HG03342 (cell line): ENCODE results near the gene KLHL14.
"Not testable (repeated sequence)": the region's sequence is repeated elsewhere in the genome, so short reads cannot be mapped to it uniquely, and the experiment has no call there.

ENCODE experiments used
- ATAC-seq: cut with Tn5 transposase; IDR thresholded peaks from one replicate; pipeline ENCODE4 v1.9.1; 2021; ENCODE audit warnings: mild to moderate bottlenecking, moderate library complexity; ENCODE audit not compliant: unreplicated experiment

KLHL14 gene

DNA sequence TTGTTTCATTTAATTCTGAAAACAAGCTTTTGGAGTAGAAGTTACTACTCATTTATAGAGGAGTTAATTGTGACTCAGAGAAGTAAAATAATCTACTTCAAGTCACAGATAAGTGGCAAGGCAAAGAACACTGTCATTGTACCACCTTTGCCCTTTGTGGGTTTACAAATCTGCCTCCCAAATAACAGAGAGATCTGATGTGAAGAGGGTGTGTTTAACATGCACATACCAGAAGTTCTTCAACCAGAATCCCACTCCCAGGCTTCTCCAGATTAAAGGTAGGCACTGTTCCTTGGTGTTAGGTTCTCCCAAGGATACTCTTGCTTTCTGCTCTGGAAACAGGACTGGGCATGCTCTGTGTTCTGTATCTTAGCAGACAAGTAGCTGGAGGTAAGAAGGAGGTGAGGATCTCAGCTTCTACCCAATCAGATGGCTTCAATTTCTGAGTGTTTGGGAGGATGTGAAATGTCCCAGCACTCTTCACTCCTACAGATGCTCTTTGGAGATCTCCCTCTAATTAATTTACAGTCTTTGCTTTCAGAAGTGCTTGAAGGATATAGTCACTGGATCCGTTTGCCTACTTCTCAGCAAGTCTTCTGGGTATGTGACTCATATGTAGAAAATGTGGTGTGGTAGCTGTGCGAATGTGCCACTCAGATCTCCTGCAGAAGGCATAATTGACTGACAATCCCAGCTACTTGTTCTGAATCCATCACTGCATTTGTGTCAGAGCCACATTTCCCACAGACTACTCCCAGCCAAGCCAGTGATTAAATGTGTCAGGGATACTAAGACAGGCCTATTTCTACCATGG lies 111.1 kb downstream of the KLHL14 start:
- ATAC-seq, result no peak

DNA sequence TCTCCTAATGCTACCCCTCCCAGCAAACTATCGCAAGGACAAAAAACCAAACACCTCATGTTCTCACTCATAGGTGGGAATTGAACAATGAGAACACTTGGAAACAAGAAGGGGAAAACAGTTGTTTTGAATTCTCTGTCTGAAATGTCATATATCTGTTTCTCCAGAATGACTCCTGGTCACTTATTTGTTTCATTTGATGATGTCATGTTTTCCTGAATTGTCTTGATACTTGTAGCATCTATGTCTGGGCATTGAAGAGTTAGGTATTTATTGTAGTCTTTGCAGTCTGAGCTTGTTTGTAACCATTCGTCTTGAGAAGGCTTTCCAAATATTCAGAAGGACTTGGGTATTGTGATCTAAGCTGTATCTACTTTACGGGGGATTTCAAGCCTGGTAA lies 118.3 kb downstream of the KLHL14 start:
- ATAC-seq, result not testable (repeated sequence)

DNA sequence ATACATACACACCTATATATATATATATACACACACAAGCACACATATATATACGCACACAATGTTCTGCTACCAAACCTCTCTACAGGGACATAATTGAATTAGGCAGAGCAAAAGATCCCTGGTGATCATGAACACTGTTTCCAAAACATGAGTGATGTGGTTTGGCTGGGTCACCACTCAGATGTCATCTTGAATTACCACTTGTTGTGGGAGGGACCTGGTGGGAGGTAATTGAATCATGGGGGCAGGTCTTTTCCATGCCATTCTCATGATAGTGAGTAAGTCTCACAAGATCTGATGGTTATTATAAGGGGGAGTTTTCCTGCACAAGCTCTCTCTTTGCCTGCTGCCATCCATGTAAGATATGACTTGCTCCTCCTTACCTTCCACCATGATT lies 135.2 kb downstream of the KLHL14 start:
- not testable (repeated sequence) for ATAC-seq

GRCh38 chr18:32637226-32637625 lies 135.6 kb downstream of the KLHL14 start:
- ATAC-seq, result no peak

DNA sequence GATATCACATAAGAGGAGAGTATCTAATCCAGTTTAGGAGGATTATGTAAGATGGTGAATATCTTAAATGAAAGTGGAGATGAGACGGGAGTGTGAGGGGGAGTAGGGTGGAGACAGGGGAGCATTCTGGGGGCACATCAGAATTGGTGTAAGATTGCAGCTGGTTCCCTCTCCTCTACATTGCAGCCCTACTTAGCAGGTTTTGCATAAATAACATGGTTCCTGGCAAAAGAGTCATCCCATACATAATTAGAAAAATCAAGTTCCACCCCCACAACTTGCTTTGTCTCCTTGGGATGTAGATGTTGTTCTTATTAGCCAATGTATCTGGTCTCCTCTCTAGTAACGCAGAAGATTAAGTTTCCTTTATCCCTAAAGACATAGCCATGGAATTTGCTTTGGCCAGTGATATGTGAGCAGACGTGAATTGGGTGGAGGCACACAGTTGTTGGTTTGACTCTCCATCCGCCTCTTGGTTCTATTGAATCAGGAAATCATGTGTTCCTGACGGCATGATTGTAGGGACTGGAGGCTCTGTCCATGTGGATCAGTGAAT lies 137.9 kb downstream of the KLHL14 start:
- ATAC-seq, result no peak

- ATAC-seq, result no peak
Measured at GRCh38 chr18:32629981-32630700, 142.7 kb downstream of the KLHL14 start.

- no peak for ATAC-seq
Measured at GRCh38 chr18:32629292-32629691, 143.5 kb downstream of the KLHL14 start.

DNA sequence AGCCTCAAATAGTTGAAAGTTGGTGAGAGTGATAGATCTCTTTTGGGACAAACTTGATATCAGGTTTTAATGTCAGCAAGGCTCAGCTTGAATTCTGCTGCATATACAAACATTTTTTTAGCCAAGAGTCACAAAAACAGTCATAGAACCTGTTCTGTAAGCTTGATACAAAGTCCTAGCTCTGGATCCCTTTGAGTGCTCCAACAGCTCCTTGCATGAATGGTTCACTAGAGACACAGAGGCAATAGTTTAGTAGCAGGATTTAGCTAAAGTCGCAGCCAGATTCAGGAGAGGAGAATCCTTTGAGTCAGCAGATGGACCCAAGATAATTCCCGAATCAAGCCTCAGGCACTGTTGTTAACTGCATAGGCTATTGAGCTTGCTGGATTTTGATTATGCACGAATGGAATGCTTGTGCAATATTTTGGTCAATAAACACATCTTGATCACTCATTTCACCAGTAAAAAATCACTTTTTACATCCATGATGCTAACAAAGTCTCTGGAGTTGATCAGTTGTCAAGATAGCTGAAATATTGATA lies 148.6 kb downstream of the KLHL14 start:
- no peak for ATAC-seq

DNA sequence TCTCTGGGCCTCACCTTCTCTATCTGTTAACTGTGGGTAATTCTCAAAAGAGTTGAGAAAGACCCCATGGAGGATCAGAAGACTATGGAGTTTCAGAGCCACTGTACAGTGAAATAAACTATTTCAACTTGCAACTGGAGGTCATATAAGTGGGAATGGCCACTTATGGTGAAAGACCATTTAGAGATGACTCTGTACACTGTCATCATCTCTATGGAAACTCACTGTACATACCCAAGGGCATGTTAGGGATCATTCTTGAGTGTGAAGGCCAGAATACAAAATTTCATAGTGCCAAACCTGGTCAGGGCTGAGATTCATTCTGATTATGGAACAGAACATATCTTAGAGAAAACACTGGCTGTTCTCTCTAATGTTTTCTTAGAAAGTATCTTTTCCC lies 149.3 kb downstream of the KLHL14 start:
- ATAC-seq, result no peak
